ENCODE measurements around the gene TMEM238L. TPM values are rescaled to one million over a fixed set of nuclear protein-coding genes. Genes with fewer than 3 reads are reported as not detected.
A peak's percentile ranks its signal among the peaks of the same experiment; 100 is the strongest.
"Not testable (repeated sequence)": the region's sequence is repeated elsewhere in the genome, so short reads cannot be mapped to it uniquely, and the experiment has no call there.

Gene TMEM238L
- not detected for polyA plus RNA-seq (2012; ENCODE audit: low read depth, missing spikeins)

GRCh38 chr17:10803830-10804475 lies at the start of gene TMEM238L:
Gene TMEM238L, minus strand, starts transcription at chr17:10804099. Its CDS starts 136 bp downstream, at chr17:10803963.
- TF ChIP-seq SPI1 (IDR thresholded peaks at IDR 0.05; ENCODE audit: low read depth, low read length), result no peak
- TF ChIP-seq POLR2A (IDR thresholded peaks at IDR 0.05; ENCODE audit: low read depth, low read length), result no peak
- TF ChIP-seq POU2F2 (IDR thresholded peaks at IDR 0.05; ENCODE audit: low read depth, low read length), result no peak
- no peak for TF ChIP-seq POLR2AphosphoS5 (IDR thresholded peaks at IDR 0.05; ENCODE audit: low read depth, low read length)
- no peak for DNase-seq (ENCODE audit: insufficient read length, low spot score)
- no peak for FAIRE-seq

- not testable (repeated sequence) for FAIRE-seq; DNase-seq (ENCODE audit: insufficient read length, low spot score)
Measured at GRCh38 chr17:10846636-10847035, 42.7 kb upstream of the TMEM238L start.

GRCh38 chr17:10845388-10845751 lies 41.5 kb upstream of the TMEM238L start:
- FAIRE-seq, result no peak

GRCh38 chr17:10844621-10845387 lies 40.9 kb upstream of the TMEM238L start:
- TF ChIP-seq SPI1 (IDR thresholded peaks at IDR 0.05; ENCODE audit: low read depth, low read length), result no peak
- no peak for TF ChIP-seq TAF1 (IDR thresholded peaks at IDR 0.05; ENCODE audit: low read depth, low read length)
- no peak for TF ChIP-seq POLR2AphosphoS5 (IDR thresholded peaks at IDR 0.05; ENCODE audit: low read depth, low read length)
- FAIRE-seq (peak; percentile 90), DNase-seq (ENCODE audit: insufficient read length, low spot score) (peak; percentile 77)

More at GRCh38 chr17:10845388-10845751, 41.5 kb upstream of the TMEM238L start:
- no peak for DNase-seq (ENCODE audit: insufficient read length, low spot score)
- TF ChIP-seq SPI1 (IDR thresholded peaks at IDR 0.05; ENCODE audit: low read depth, low read length) (no peak), TAF1 (IDR thresholded peaks at IDR 0.05; ENCODE audit: low read depth, low read length) (no peak), PAX5 (IDR thresholded peaks at IDR 0.05; ENCODE audit: insufficient read depth, low read length, severe bottlenecking) (no peak), POLR2A (IDR thresholded peaks at IDR 0.05; ENCODE audit: low read depth, low read length) (no peak), POLR2AphosphoS5 (IDR thresholded peaks at IDR 0.05; ENCODE audit: low read depth, low read length) (no peak), POU2F2 (IDR thresholded peaks at IDR 0.05; ENCODE audit: low read depth, low read length) (no peak)

- no peak for FAIRE-seq
- no peak for TF ChIP-seq PAX5 (IDR thresholded peaks at IDR 0.05; ENCODE audit: insufficient read depth, low read length, severe bottlenecking)
- TF ChIP-seq TAF1 (IDR thresholded peaks at IDR 0.05; ENCODE audit: low read depth, low read length), result no peak
- no peak for TF ChIP-seq POLR2AphosphoS5 (IDR thresholded peaks at IDR 0.05; ENCODE audit: low read depth, low read length)
- TF ChIP-seq SPI1 (IDR thresholded peaks at IDR 0.05; ENCODE audit: low read depth, low read length), result no peak
- TF ChIP-seq POU2F2 (IDR thresholded peaks at IDR 0.05; ENCODE audit: low read depth, low read length), result no peak
- no peak for TF ChIP-seq POLR2A (IDR thresholded peaks at IDR 0.05; ENCODE audit: low read depth, low read length)
- DNase-seq (ENCODE audit: insufficient read length, low spot score), result no peak
Measured at GRCh38 chr17:10843811-10844210, 39.9 kb upstream of the TMEM238L start.

- no peak for FAIRE-seq
- DNase-seq (ENCODE audit: insufficient read length, low spot score), result no peak
- TF ChIP-seq POU2F2 (IDR thresholded peaks at IDR 0.05; ENCODE audit: low read depth, low read length), result no peak
- TF ChIP-seq POLR2A (IDR thresholded peaks at IDR 0.05; ENCODE audit: low read depth, low read length), result no peak
- TF ChIP-seq TAF1 (IDR thresholded peaks at IDR 0.05; ENCODE audit: low read depth, low read length), result no peak
- TF ChIP-seq POLR2AphosphoS5 (IDR thresholded peaks at IDR 0.05; ENCODE audit: low read depth, low read length), result no peak
- TF ChIP-seq SPI1 (IDR thresholded peaks at IDR 0.05; ENCODE audit: low read depth, low read length), result no peak
- TF ChIP-seq PAX5 (IDR thresholded peaks at IDR 0.05; ENCODE audit: insufficient read depth, low read length, severe bottlenecking), result no peak
Measured at GRCh38 chr17:10842658-10843057, 38.8 kb upstream of the TMEM238L start.

- DNase-seq (ENCODE audit: insufficient read length, low spot score), result no peak
- no peak for TF ChIP-seq PAX5 (IDR thresholded peaks at IDR 0.05; ENCODE audit: insufficient read depth, low read length, severe bottlenecking)
- FAIRE-seq, result no peak
Measured at GRCh38 chr17:10838682-10839081, 34.8 kb upstream of the TMEM238L start.

GRCh38 chr17:10837921-10838320 lies 34.0 kb upstream of the TMEM238L start, which contains the start of gene PIRT:
Gene PIRT, minus strand, starts transcription at chr17:10838087. Its CDS starts 12,442 bp downstream, at chr17:10825645.
- no peak for FAIRE-seq
- TF ChIP-seq PAX5 (IDR thresholded peaks at IDR 0.05; ENCODE audit: insufficient read depth, low read length, severe bottlenecking) (no peak), TAF1 (IDR thresholded peaks at IDR 0.05; ENCODE audit: low read depth, low read length) (no peak), SPI1 (IDR thresholded peaks at IDR 0.05; ENCODE audit: low read depth, low read length) (no peak), POLR2AphosphoS5 (IDR thresholded peaks at IDR 0.05; ENCODE audit: low read depth, low read length) (no peak), POLR2A (IDR thresholded peaks at IDR 0.05; ENCODE audit: low read depth, low read length) (no peak), POU2F2 (IDR thresholded peaks at IDR 0.05; ENCODE audit: low read depth, low read length) (no peak)
- DNase-seq (ENCODE audit: insufficient read length, low spot score), result no peak

GRCh38 chr17:10836966-10837590 lies 33.2 kb upstream of the TMEM238L start:
- DNase-seq (ENCODE audit: insufficient read length, low spot score), result no peak
- no peak for FAIRE-seq
- TF ChIP-seq POLR2A (IDR thresholded peaks at IDR 0.05; ENCODE audit: low read depth, low read length) (no peak), SPI1 (IDR thresholded peaks at IDR 0.05; ENCODE audit: low read depth, low read length) (no peak), POLR2AphosphoS5 (IDR thresholded peaks at IDR 0.05; ENCODE audit: low read depth, low read length) (no peak), TAF1 (IDR thresholded peaks at IDR 0.05; ENCODE audit: low read depth, low read length) (no peak), POU2F2 (IDR thresholded peaks at IDR 0.05; ENCODE audit: low read depth, low read length) (no peak), PAX5 (IDR thresholded peaks at IDR 0.05; ENCODE audit: insufficient read depth, low read length, severe bottlenecking) (no peak)

- TF ChIP-seq TAF1 (IDR thresholded peaks at IDR 0.05; ENCODE audit: low read depth, low read length), result no peak
- no peak for TF ChIP-seq POLR2AphosphoS5 (IDR thresholded peaks at IDR 0.05; ENCODE audit: low read depth, low read length)
- no peak for TF ChIP-seq PAX5 (IDR thresholded peaks at IDR 0.05; ENCODE audit: insufficient read depth, low read length, severe bottlenecking)
- TF ChIP-seq POLR2A (IDR thresholded peaks at IDR 0.05; ENCODE audit: low read depth, low read length), result no peak
- no peak for TF ChIP-seq SPI1 (IDR thresholded peaks at IDR 0.05; ENCODE audit: low read depth, low read length)
- TF ChIP-seq POU2F2 (IDR thresholded peaks at IDR 0.05; ENCODE audit: low read depth, low read length), result no peak
- FAIRE-seq (no peak), DNase-seq (ENCODE audit: insufficient read length, low spot score) (no peak)
Measured at GRCh38 chr17:10836145-10836544, 32.2 kb upstream of the TMEM238L start.

All from GM12891 (cell line).